Activated gamma-delta T cell treated with Interleukin-2 at 50 U/mL for 16 hours (primary cell): Measurements from ENCODE around the gene VWA3B.
"Not testable (repeated sequence)": the region's sequence is repeated elsewhere in the genome, so short reads cannot be mapped to it uniquely, and the experiment has no call there.

Experiments
- DNase-seq: peaks from one replicate; pipeline ENCODE4 v3.0.0-alpha.2; 2020

The VWA3B gene

GRCh38 chr2:98087447-98088020 is 567 bp downstream of the VWA3B start:
- DNase-seq: no peak

GRCh38 chr2:98088261-98088660 is 1.3 kb downstream of the VWA3B start:
- DNase-seq: no peak

DNA sequence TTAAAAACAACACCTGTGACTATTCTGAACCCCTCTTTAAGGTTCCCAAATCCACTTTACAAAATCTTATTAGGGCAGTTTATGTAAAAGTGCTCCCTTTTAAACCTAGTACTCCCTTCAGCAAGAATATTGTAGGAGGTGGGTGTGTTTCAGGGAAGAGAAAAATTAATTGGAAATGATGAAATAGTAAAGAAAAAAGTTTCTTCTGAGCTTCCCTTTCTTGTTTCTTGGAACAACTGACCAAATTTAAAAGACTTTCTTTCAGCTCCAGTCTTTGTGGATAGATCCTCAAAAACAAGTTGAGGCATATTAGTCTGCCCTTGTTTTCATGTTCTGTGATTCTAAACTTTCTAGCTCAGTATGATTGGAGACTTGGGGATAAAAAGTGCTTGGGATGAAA is 3.0 kb downstream of the VWA3B start:
- DNase-seq: no peak

GRCh38 chr2:98090951-98091350 is 4.0 kb downstream of the VWA3B start:
- no peak for DNase-seq

DNA sequence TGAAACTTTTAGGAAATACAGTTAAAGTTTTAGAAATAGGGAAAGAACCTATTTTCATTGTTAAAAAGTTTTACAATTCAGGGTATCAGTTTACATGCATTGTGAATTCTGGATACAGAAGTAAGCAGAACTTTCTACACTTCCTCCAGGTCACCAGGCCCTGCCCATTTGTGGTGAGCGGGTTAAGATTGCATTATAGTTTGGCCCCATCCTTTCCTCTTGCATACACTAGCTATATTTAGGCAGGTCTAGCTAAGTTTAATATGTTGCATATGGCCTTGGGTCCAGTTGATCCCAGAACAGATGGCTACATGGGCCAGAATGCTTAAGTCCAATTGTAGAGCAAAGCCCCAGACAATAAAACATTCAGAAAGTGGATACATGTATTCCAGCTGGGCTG is 4.8 kb downstream of the VWA3B start:
- no peak for DNase-seq

DNA sequence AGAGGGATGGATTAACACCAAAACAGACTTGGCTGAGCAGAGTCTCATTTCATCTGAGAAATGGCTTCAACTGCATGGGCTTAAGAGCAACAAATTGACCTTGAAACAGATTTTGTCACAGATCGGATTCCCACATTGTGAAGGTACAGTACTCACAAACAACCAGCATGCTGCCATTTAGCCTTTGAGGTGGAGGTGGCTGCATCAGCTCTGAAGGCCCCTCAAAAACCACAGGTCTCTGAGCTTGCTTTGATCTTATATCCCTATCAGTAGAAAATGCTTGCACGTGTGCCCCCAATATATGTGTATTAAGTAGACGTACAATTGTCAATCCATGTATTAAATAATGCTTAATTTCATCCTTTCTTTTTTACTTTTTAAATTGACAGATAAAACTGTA is 6.2 kb downstream of the VWA3B start:
- no peak for DNase-seq

- no peak for DNase-seq
These were observed 6.6 kb downstream of the VWA3B start for GRCh38 chr2:98093611-98094010.

GRCh38 chr2:98099939-98100743 is 13.2 kb downstream of the VWA3B start:
- no peak for DNase-seq

- DNase-seq: not testable (repeated sequence)
These were observed 15.3 kb downstream of the VWA3B start for GRCh38 chr2:98102315-98102714.

DNA sequence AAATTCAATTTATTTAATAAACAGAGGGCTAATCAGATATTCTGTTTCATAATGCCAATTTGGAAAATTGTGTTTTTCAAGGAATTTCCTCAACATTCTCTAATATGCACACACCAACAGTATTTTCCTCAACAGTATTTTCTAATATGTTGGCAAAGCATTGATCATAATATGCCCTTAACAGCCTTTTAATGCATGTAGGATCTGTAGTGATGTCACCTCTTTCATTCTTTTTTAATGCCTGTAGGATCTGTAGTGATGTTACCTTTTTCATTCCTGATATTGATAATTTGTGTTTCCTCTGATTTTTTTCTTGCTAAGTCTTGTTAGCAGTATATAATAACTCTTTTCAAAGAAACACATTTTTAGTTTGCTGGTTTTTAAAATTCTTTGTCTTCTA is 15.9 kb downstream of the VWA3B start:
- DNase-seq: no peak

GRCh38 chr2:98108110-98108509 is 21.1 kb downstream of the VWA3B start:
- no peak for DNase-seq

GRCh38 chr2:98110741-98111140 is 23.8 kb downstream of the VWA3B start:
- DNase-seq: no peak

- DNase-seq: no peak
These were observed 27.8 kb downstream of the VWA3B start for GRCh38 chr2:98114643-98115330.

DNA sequence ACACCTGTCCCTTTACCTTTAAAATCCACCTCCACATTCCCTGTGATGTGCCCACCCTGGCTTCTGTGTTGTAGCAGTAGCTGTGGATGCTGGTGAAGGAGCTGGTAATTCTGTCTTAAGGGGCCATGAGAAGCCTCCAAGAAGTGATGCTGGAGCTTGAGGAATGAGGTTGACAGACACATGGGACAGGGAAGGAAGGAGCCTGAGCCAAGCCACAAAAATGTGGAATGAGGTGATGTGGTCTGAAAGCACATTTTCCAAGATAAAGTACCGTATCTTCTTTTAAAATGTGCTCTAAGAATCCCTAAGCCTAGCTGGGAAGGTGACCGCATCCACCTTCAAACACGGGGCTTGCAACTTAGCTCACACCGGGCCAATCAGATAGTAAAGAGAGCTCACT is 31.2 kb downstream of the VWA3B start:
- no peak for DNase-seq

GRCh38 chr2:98118852-98119251 is 31.9 kb downstream of the VWA3B start:
- DNase-seq: no peak

- DNase-seq: no peak
These were observed 34.2 kb downstream of the VWA3B start for GRCh38 chr2:98121149-98121548.

- DNase-seq: no peak
These were observed 35.6 kb downstream of the VWA3B start for GRCh38 chr2:98122524-98122923.

DNA sequence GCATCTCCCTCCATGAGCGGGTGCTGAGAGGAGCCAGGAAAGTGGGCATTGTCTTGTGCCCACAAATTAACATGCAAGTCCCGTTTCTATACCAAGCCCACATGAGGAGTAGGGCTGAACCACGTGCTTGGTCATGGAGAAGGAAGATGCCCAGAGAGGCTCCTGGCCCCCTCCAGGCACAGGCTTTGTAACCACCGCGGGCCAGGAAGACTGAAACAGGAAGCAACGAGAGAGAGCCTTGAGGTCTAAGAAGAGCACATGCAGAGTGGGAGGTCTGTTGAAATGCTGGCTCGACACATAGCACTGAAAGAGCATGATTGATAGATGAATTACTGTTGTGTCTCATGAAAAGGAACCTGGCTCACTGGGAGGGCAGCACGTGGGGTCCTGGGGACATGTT is 36.3 kb downstream of the VWA3B start:
- DNase-seq: no peak

DNA sequence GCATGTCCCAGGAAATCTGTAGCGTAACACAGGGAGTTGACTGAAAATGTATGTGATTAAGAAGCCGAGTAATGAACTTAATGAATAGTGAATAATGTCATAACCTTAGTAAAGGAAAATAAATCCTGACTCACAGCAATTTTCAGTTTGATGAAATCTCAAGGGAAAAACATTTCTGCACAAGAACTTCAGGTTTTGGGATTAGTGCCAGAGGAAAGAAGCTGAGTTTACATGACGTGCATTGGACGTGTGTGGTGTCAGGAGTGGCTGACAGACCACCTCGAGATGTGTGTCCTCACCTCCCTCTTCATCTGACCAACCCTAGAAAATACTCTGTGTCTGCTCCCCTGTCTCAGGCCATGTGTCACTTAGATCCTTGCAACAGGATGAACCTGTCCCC is 39.1 kb downstream of the VWA3B start:
- DNase-seq: no peak

DNA sequence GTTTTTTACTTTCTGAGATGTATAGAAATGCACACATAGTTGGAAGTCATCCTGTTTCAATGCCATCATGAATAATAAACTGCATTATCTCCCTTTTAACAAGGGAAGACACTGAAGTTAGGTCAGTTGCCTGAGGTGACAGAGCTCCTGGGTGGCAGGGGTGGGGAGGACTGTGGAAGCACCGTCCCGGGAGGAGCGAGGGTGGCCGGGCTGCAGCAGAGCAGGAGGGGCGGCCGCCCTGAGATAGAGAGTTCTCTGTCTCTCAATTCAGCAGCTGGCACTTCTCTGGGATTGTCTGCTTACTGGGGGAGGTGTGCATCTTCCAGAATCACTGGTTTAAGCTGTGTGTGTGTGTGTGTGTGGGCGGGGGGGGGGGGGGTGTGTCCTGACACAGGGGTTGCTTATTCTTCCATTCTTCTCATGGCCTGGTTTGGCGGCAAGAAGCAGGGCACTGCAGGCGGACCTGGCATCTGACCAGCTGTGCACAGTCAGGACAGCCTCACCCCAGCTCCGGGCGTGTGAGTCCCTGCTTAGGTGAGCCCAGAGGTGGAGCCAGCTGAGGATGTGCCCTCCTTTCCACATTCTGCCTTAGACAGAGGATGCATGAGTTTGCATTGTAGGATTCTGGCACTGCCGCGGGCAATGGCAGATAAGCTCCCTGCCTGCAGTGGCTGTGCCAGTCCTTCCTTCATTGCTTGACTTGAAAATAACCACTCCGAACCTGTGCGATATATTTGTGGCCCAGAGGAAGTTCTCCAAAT is 40.4 kb downstream of the VWA3B start:
- no peak for DNase-seq

GRCh38 chr2:98128556-98129109 is 41.7 kb downstream of the VWA3B start:
- no peak for DNase-seq

GRCh38 chr2:98130073-98130472 is 43.1 kb downstream of the VWA3B start:
- not testable (repeated sequence) for DNase-seq
